Ishikawa (cell line): ENCODE data around the gene GNPDA2.

Experiments
- CEBPB ChIP-seq: IDR thresholded peaks from 2 replicates; pipeline ENCODE4 v1.6.1; 2012
- CREB1 ChIP-seq: IDR thresholded peaks from 2 replicates; pipeline ENCODE4 v1.6.1; 2012; ENCODE audit warnings: low read depth
- EGR1 ChIP-seq: IDR thresholded peaks from 2 replicates; pipeline ENCODE4 v1.6.1; 2012
- EP300 ChIP-seq: IDR thresholded peaks from 2 replicates; pipeline ENCODE4 v1.6.1; 2012; ENCODE audit warnings: borderline replicate concordance
- FOXM1 ChIP-seq: IDR thresholded peaks from 2 replicates; pipeline ENCODE4 v1.6.1; 2012; ENCODE audit warnings: low read depth, borderline replicate concordance
- MAX ChIP-seq: IDR thresholded peaks from 2 replicates; pipeline ENCODE4 v1.6.1; 2012
- NFIC ChIP-seq: IDR thresholded peaks from 2 replicates; pipeline ENCODE4 v1.6.1; 2012
- RAD21 ChIP-seq: IDR thresholded peaks from 2 replicates; pipeline ENCODE4 v1.6.1; 2012; ENCODE audit warnings: low read depth
- REST ChIP-seq: IDR thresholded peaks from 2 replicates; pipeline ENCODE4 v1.6.1; 2012; ENCODE audit warnings: low read depth, mild to moderate bottlenecking
- TAF1 ChIP-seq: IDR thresholded peaks from 2 replicates; pipeline ENCODE4 v1.6.1; 2012; ENCODE audit warnings: low read depth, mild to moderate bottlenecking
- TCF12 ChIP-seq: IDR thresholded peaks from 2 replicates; pipeline ENCODE4 v1.6.1; 2012; ENCODE audit warnings: low read depth
- TEAD4 ChIP-seq: IDR thresholded peaks from 2 replicates; pipeline ENCODE4 v1.6.1; 2012
- USF1 ChIP-seq: IDR thresholded peaks from 2 replicates; pipeline ENCODE4 v1.6.1; 2012
- YY1 ChIP-seq: IDR thresholded peaks from 2 replicates; pipeline ENCODE4 v1.6.1; 2012; ENCODE audit warnings: low read depth
- ZBTB7A ChIP-seq: IDR thresholded peaks from 2 replicates; pipeline ENCODE4 v1.6.1; 2012; ENCODE audit warnings: low read depth

The GNPDA2 gene

GRCh38 chr4:44725726-44726037 lies 674 bp downstream of the GNPDA2 start:
- 0 out of 2 replicates have a peak, but pooled peaks have one; percentile 7 for TF ChIP-seq REST
- no peak for TF ChIP-seq RAD21

- no peak for TF ChIP-seq NFIC
- TF ChIP-seq CEBPB = no peak
- TF ChIP-seq MAX = no peak
- TF ChIP-seq TAF1 = no peak
- no peak for TF ChIP-seq FOXM1
- no peak for TF ChIP-seq RAD21
- TF ChIP-seq TEAD4 = no peak
Observed at GRCh38 chr4:44725166-44725565, 1.2 kb downstream of the GNPDA2 start.

GRCh38 chr4:44722001-44722400 lies 4.4 kb downstream of the GNPDA2 start:
- no peak for TF ChIP-seq MAX
- TF ChIP-seq TAF1 = no peak
- no peak for TF ChIP-seq EP300
- no peak for TF ChIP-seq CEBPB
- no peak for TF ChIP-seq ZBTB7A
- no peak for TF ChIP-seq YY1
- no peak for TF ChIP-seq TEAD4
- TF ChIP-seq NFIC = no peak
- no peak for TF ChIP-seq CREB1
- no peak for TF ChIP-seq RAD21
- no peak for TF ChIP-seq REST
- no peak for TF ChIP-seq USF1
- TF ChIP-seq EGR1 = no peak
- no peak for TF ChIP-seq FOXM1
- no peak for TF ChIP-seq TCF12

- no peak for TF ChIP-seq FOXM1
- no peak for TF ChIP-seq ZBTB7A
- no peak for TF ChIP-seq REST
- TF ChIP-seq RAD21 = no peak
- no peak for TF ChIP-seq EGR1
- no peak for TF ChIP-seq NFIC
- TF ChIP-seq EP300 = no peak
- no peak for TF ChIP-seq TCF12
- TF ChIP-seq USF1 = no peak
- no peak for TF ChIP-seq MAX
- TF ChIP-seq CREB1 = no peak
- no peak for TF ChIP-seq CEBPB
- no peak for TF ChIP-seq TAF1
- no peak for TF ChIP-seq YY1
- no peak for TF ChIP-seq TEAD4
Observed at GRCh38 chr4:44720371-44720770, 6.0 kb downstream of the GNPDA2 start.

GRCh38 chr4:44716597-44716996 lies 9.8 kb downstream of the GNPDA2 start:
- TF ChIP-seq EP300 = no peak
- no peak for TF ChIP-seq CEBPB
- no peak for TF ChIP-seq MAX
- TF ChIP-seq TEAD4 = no peak
- no peak for TF ChIP-seq FOXM1
- no peak for TF ChIP-seq TCF12
- no peak for TF ChIP-seq YY1
- TF ChIP-seq USF1 = no peak
- TF ChIP-seq ZBTB7A = no peak
